Muscle layer of duodenum (tissue), 2 donors: ENCODE results near the gene NTM.
"Not testable (repeated sequence)": the region's sequence is repeated elsewhere in the genome, so short reads cannot be mapped to it uniquely, and the experiment has no call there.

Experiments used
- H3K27ac ChIP-seq: one replicate; pipeline ENCODE4 v1.7.0; 2013; ENCODE audit warnings: mild to moderate bottlenecking, low read length
- H3K27me3 ChIP-seq: one replicate; pipeline ENCODE4 v1.7.0; 2013; ENCODE audit warnings: low read depth, mild to moderate bottlenecking, control low read depth, low read length
- H3K36me3 ChIP-seq, 2 donors: one replicate each; pipeline ENCODE4 v1.7.0; 2013; ENCODE audit warnings: low read length in 2 of 2, control low read depth in 1 of 2, mild to moderate bottlenecking in 1 of 2; ENCODE audit not compliant: insufficient read depth in 2 of 2, control insufficient read depth in 1 of 2
- H3K4me1 ChIP-seq, 2 donors: one replicate each; pipeline ENCODE4 v1.7.0; 2013; ENCODE audit warnings: low read length in 2 of 2, mild to moderate bottlenecking in 2 of 2, control low read depth in 1 of 2, moderate library complexity in 1 of 2; ENCODE audit not compliant: insufficient read depth in 2 of 2, control insufficient read depth in 1 of 2
- H3K4me3 ChIP-seq, 2 donors: one replicate each; pipeline ENCODE4 v1.7.0; 2013; ENCODE audit warnings: low read length in 2 of 2, low read depth in 1 of 2, mild to moderate bottlenecking in 1 of 2
- H3K9me3 ChIP-seq, 2 donors: one replicate each; pipeline ENCODE4 v1.7.0; 2013; ENCODE audit warnings: low read length in 2 of 2, control low read depth in 1 of 2, mild to moderate bottlenecking in 1 of 2; ENCODE audit not compliant: control insufficient read depth in 1 of 2
- donor health status: healthy.

The NTM gene

GRCh38 chr11:131908316-131908715, 537.9 kb downstream of the NTM start:
- Histone ChIP-seq H3K36me3 (no peaks in the 10 kb centered on the region), H3K27me3 (peaks cover 5% of the 10 kb centered on the region), H3K4me1 (peaks cover 0 to 6% of the 10 kb centered on the region in 2 donors), H3K4me3 (no peak overlapping the region), H3K9me3 (no peaks in the 10 kb centered on the region), H3K27ac (no peak overlapping the region)

- peaks cover 0 to 6% of the 10 kb centered on the region in 2 donors for H3K4me1 ChIP-seq
- peak overlapping the region in 1 of 2 donors; percentile 55 for H3K4me3 ChIP-seq
- H3K27ac ChIP-seq = no peak overlapping the region
- no peaks in the 10 kb centered on the region for H3K9me3 ChIP-seq
- no peaks in the 10 kb centered on the region for H3K36me3 ChIP-seq
- peaks cover 5% of the 10 kb centered on the region for H3K27me3 ChIP-seq
Measured at GRCh38 chr11:131909426-131910177, 539.2 kb downstream of the NTM start.

DNA sequence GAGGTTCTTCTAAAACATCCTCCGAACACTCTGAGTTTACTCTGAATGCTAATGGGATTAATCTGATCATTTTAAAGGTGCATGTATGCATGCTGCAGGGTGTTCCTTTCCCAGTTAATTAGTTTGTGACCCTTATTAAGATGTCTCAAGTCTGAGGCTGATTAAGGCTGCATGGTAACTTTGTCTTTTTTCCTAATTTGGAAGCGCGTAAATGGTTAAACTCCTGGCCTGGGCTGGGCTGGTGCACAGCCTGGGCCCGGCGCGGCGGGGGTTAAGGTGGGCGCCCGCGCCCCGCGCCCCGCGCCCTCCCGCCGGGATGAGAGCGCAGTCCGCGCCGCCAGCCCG, 539.7 kb downstream of the NTM start:
- Histone ChIP-seq H3K9me3 (no peaks in the 10 kb centered on the region), H3K4me3 (peak overlapping the region in 1 of 2 donors; percentile 55), H3K4me1 (peaks cover 0 to 6% of the 10 kb centered on the region in 2 donors), H3K36me3 (no peaks in the 10 kb centered on the region), H3K27ac (no peak overlapping the region), H3K27me3 (peaks cover 5% of the 10 kb centered on the region)

DNA sequence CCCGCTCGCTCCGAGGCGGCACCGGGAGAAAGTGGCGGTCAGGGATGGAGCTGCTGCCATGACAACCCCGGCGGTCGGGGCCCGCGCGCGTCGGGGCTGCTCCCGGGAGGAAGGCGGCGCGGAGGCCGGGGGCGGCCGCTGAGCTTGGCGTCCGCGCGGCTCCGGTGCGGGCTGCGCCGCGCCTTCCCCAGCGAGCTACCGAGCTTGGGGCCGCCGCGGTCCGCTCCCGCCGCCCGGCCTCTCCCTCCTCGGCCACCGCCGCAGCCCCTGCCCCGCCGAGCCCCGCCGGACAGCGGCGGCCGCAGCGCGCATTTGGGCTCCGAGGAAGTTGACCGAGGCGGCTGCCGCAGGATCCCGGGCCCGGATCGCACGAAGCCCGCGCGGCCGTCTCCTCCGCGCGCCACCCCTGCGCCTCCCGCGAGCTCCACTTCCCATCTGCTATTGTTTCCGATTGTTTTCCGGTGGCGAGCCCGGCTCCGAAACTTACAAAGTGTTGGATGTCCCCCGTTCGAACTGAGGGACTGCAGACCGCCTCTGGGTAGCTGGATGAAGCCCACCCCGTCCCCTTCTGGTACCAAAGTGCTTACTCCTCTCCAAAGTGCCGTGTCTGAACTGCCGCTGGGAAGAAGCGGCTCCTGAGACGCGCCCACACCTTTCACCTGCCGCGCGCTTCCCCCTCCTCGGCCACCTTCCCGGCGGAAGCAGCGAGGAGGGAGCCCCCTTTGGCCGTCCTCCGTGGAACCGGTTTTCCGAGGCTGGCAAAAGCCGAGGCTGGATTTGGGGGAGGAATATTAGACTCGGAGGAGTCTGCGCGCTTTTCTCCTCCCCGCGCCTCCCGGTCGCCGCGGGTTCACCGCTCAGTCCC, 540.3 kb downstream of the NTM start:
- H3K27ac ChIP-seq = no peak overlapping the region
- H3K4me3 ChIP-seq = peak overlapping the region; percentile 60 to 84
- no peaks in the 10 kb centered on the region for H3K36me3 ChIP-seq
- peaks cover 0 to 6% of the 10 kb centered on the region in 2 donors for H3K4me1 ChIP-seq
- no peaks in the 10 kb centered on the region for H3K9me3 ChIP-seq
- H3K27me3 ChIP-seq = peaks cover 5% of the 10 kb centered on the region

- not testable (repeated sequence) for H3K27ac ChIP-seq, H3K9me3 ChIP-seq, H3K36me3 ChIP-seq, H3K27me3 ChIP-seq, H3K4me1 ChIP-seq
- peak overlapping the region; percentile 60 to 84 for H3K4me3 ChIP-seq
Measured at GRCh38 chr11:131911388-131912032, 541.1 kb downstream of the NTM start.

DNA sequence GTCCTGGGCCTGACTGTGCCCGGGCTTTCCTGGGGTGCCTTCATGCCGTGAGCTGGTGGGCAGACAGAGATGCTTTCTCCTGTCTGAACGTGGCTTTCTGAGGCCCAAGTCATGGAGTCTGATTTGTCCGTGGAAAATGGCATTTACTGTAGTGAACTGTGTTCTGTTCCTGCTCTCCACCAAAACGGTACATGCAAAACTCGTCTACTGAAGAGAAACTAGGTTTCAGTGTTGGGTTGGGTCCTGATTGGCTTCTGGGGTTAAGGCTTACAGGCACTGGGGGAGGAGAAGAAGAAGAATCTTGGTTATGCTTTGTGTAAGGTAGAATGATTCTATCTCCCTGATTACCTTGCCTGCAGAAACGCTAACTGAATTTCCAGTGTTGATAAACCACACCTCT, 541.7 kb downstream of the NTM start:
- Histone ChIP-seq H3K27ac (no peak overlapping the region), H3K4me1 (no peaks in the 10 kb centered on the region), H3K27me3 (peaks cover 5% of the 10 kb centered on the region), H3K4me3 (peak overlapping the region in 1 of 2 donors; percentile 84), H3K9me3 (no peaks in the 10 kb centered on the region), H3K36me3 (no peaks in the 10 kb centered on the region)

GRCh38 chr11:131913267-131913666, 542.9 kb downstream of the NTM start:
- no peak overlapping the region for H3K27ac ChIP-seq
- H3K4me3 ChIP-seq = no peak overlapping the region
- peaks cover 5% of the 10 kb centered on the region for H3K27me3 ChIP-seq
- H3K9me3 ChIP-seq = no peaks in the 10 kb centered on the region
- H3K4me1 ChIP-seq = no peaks in the 10 kb centered on the region
- no peaks in the 10 kb centered on the region for H3K36me3 ChIP-seq

GRCh38 chr11:131914361-131914774, 544.0 kb downstream of the NTM start:
- H3K9me3 ChIP-seq = no peaks in the 10 kb centered on the region
- H3K27me3 ChIP-seq = peaks cover 5% of the 10 kb centered on the region
- no peak overlapping the region for H3K4me3 ChIP-seq
- H3K36me3 ChIP-seq = no peaks in the 10 kb centered on the region
- H3K4me1 ChIP-seq = no peaks in the 10 kb centered on the region
- no peak overlapping the region for H3K27ac ChIP-seq

GRCh38 chr11:131916638-131917037, 546.2 kb downstream of the NTM start:
- Histone ChIP-seq H3K27ac (no peak overlapping the region), H3K9me3 (no peaks in the 10 kb centered on the region), H3K4me1 (no peaks in the 10 kb centered on the region), H3K36me3 (no peaks in the 10 kb centered on the region), H3K4me3 (no peak overlapping the region), H3K27me3 (no peaks in the 10 kb centered on the region)

DNA sequence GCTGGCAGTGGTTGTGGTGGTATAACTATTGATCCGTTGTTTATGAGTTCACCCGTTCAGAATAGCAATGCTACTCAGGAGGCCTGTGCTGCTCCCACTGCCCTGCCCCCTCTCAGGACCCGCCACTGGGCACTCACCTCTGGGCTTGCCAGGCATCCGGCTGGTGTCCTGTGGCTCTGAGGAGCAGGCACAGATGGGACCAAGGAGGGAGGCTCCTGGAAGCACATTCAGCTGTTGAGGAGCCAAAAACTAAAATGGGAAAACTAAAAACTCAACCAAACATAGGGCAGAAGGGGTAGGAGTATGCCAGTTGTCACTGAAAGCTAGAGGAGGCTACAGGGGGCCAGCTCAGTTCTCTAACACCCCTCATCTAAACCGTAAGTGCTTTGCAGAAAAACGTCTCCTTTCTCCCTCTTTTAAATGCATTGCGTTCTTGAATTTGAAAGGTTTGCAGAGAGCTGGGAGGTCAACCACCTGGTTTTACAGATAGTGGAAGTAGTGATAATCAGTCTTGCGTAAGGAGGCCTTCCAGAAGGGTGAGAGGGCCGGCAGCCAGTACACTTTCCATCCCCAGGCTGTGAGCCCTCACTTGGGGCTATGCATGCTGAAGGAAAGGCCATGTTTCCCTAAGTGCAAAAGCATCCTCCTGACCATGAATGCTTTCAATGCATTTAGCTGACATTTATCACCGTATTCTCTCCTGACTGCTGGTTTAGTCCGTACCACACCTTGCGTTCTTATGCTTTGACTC, 547.4 kb downstream of the NTM start:
- no peak overlapping the region for H3K4me3 ChIP-seq
- H3K4me1 ChIP-seq = no peaks in the 10 kb centered on the region
- no peaks in the 10 kb centered on the region for H3K27me3 ChIP-seq
- H3K9me3 ChIP-seq = no peaks in the 10 kb centered on the region
- no peak overlapping the region for H3K27ac ChIP-seq
- no peaks in the 10 kb centered on the region for H3K36me3 ChIP-seq

- Histone ChIP-seq H3K9me3 (no peaks in the 10 kb centered on the region), H3K27ac (no peak overlapping the region), H3K4me1 (peaks cover 0 to 3% of the 10 kb centered on the region in 2 donors), H3K4me3 (no peak overlapping the region), H3K27me3 (no peaks in the 10 kb centered on the region), H3K36me3 (no peaks in the 10 kb centered on the region)
Measured at GRCh38 chr11:131918663-131919062, 548.2 kb downstream of the NTM start.
